Neural progenitor cell (in vitro differentiated cells): ENCODE measurements around the gene SRL.

ENCODE experiments used
- EZH2phosphoT487 ChIP-seq: fragments of 200-600 bp; sonication (generic); IDR thresholded peaks from 2 replicates; pipeline ENCODE4 v1.6.1; 2017; ENCODE audit warnings: antibody characterized with exemption
- TF ChIP-seq, protein P1 (sequence below): fragments of 200-600 bp; sonication (generic); IDR thresholded peaks from 2 replicates; pipeline ENCODE4 v1.5.1; 2017; ENCODE audit warnings: antibody characterized with exemption, mild to moderate bottlenecking

- TF ChIP-seq, protein P1, sequence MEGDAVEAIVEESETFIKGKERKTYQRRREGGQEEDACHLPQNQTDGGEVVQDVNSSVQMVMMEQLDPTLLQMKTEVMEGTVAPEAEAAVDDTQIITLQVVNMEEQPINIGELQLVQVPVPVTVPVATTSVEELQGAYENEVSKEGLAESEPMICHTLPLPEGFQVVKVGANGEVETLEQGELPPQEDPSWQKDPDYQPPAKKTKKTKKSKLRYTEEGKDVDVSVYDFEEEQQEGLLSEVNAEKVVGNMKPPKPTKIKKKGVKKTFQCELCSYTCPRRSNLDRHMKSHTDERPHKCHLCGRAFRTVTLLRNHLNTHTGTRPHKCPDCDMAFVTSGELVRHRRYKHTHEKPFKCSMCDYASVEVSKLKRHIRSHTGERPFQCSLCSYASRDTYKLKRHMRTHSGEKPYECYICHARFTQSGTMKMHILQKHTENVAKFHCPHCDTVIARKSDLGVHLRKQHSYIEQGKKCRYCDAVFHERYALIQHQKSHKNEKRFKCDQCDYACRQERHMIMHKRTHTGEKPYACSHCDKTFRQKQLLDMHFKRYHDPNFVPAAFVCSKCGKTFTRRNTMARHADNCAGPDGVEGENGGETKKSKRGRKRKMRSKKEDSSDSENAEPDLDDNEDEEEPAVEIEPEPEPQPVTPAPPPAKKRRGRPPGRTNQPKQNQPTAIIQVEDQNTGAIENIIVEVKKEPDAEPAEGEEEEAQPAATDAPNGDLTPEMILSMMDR: no peak
- TF ChIP-seq EZH2phosphoT487: no peak
Measured at GRCh38 chr16:4207229-4207628, 34.7 kb downstream of the SRL start.
